GM18873 (cell line): Measurements from ENCODE around the gene CATSPERB.
"Not testable (repeated sequence)": the region's sequence is repeated elsewhere in the genome, so short reads cannot be mapped to it uniquely, and the experiment has no call there.

Experiments used
- ATAC-seq: cut with Tn5 transposase; IDR thresholded peaks from one replicate; pipeline ENCODE4 v1.9.1; 2021; ENCODE audit warnings: mild to moderate bottlenecking, moderate library complexity, moderate number of reproducible peaks; ENCODE audit not compliant: unreplicated experiment, low FRiP score

The CATSPERB gene

DNA sequence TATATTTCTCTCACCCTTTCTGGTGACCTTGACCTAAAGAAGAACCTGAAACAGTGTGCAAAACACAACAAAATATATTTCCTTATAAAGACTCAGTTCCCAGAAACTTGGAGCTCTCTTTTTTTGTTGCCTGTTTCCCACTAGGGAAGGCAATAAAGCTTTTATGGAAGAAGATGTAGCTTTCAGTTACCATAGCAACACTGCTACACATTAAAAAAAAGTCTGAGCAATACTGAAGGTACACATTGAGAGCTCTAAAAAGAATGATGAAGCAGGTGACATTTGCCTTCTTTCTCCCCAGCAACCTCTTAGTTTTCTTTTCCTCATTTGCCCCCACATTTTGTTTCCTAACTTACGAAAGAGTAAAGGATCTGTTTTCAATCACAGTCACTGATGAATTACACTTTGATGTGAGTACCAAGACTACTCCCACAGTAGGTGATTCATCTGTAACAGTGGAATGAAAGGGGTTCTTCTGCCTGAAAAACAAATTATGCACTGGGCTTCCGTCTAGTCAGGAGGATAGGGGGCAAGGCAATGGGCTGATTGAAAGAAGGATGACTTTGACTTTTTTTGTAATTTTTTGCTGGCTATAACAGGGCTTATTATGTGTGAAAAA is 1.1 kb upstream of the CATSPERB start:
- ATAC-seq = no peak

DNA sequence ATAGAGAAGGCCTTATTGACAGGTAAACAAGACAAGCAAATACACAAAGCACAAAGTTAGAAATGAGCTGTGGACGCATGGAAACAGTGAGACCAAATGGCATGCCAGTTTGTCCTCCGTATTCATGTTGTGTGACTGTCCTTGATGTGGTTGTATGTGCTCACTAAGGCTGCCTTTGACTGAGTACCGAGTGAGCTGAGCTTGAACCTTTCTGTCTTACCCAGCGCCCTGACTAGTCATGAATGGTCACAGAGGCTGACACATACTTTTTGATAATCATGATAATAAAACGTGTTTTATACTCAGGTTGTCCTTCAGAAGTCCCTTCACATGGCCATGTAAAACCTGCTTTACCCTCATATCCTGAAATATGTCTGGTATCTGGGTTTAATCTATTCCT is 553 bp upstream of the CATSPERB start:
- ATAC-seq = no peak

DNA sequence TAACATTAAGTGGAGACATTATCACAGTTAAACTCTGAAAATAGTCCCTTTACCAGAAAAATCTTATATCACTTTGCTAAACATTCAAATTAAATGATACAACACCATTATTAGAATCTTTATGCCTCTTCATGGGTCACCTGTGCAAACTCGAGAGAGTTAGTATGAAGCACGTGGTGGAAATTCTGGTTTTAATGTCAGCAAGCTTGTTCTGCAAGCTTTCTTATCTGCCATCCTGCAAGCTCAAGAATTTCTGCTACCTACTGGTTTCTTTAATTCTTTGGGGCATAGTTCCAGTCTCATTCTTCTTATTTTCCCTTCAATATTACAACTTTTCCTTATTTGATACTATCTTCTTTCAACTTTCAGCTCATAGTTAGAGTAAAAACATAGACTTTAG is 868 bp downstream of the CATSPERB start:
- no peak for ATAC-seq

DNA sequence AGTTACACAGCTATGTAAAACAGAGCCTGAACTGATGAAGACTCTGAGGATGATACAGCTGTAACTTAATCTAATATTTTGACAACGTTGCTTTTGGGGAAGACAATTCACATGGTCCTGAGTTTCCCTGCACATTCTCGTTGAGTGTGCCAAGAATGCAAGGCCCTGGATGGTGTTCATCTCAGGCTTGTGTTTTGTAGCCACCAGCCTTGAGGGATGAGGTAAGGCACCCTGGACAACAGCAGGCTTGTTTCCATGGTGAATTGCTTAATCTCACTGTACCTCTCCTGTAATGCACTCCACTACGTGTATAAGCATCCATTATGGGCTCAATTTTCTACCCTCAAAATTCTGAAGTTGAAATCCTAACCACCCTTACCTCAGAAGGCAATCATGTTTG is 2.1 kb downstream of the CATSPERB start:
- no peak for ATAC-seq

DNA sequence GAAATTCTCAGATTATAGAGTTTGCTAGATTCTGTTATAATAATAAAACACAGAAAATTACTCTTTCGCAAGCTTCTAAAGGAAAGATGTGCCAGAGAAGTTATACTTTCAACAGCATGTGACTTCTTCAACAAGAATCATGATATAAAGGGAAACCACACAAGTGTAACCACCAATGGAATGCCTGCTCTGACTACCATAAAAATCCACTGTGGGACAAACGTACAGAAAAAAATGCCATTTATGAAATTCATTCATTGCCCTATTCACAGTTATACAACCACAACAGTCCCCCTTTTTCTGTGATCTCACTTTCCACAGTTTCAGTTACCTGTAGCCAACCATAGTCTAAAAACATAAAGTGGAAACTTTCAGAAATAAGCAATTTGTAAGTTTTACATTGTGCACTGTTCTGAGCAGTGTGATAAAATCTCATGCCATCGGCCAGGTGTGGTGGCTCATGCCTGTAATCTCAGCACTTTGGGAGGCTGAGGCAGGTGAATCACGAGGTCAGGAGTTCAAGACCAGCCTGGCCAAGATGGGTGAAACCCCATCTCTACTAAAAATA is 3.2 kb downstream of the CATSPERB start:
- no peak for ATAC-seq

DNA sequence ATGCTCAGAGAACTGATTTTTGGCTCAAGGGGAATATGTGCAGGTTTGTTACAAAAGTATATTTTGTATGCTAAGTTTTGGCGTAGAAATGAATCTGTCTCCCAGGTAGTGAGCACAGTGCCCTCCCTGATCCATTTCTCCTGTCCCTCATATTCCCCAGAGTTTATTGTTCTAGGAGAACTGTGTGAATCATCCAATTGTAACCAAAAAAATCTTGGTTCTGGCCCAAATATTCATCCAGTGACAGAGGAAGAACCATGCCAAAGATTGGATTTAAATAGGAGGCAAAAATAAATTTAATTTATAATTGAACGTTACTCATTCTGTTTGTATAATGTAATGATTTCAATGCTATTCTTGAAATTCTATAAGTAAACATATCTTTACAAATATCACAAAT is 4.8 kb downstream of the CATSPERB start:
- ATAC-seq = no peak

DNA sequence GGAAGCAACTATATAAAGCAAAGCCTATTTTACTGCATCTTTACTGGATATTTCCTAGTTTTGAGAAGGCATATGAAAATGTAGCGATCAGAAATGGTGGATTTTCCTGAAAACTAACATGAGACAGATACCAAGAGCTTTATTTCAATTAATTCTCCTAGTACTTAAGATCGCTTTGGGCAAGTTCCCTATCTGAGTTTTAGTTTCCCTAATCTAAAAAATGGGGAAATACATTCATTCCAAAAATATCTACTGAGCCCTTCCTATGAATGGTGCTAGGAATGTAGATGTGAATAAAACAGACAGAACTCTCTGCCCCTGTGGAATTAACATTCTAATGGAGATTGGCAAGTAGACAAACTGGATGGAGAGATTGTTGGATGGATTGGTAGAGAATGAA is 8.4 kb downstream of the CATSPERB start:
- ATAC-seq = no peak

DNA sequence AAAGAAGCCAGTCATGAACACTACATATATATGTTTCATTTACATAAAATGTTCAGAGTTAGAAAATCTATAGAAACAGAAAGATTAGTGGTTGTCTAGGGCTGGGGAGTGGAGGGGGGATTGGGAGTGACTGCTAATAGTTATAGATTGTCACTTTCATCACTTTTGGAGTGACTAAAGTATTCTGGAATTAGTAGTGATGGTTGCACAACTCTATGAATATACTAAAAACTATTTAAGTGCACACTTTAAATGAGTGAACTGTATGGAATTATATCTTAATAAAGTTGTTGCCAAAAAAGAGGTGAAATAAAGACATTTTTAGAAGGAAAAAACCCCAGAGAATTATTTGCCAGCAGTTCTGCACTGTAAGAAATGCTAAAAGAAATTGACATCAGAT is 9.5 kb downstream of the CATSPERB start:
- ATAC-seq = no peak

DNA sequence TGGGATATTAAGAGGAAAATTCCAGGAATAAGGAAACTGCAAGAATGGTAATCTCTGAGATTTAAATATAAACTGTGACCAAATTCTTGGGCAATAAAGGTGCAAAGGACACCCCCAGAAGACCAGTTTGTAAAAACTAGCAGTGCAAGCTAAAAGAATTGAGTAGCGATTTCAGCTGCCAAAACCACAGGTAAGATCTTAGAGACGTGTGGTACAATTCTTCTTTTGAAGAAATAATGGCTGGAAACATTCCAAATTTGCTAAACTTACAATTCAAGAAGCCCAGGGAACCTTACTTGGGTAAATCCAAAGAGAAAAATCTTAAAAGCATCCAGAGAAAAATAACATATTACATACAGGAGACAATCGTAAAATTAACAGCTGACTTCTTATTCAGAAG is 12.0 kb downstream of the CATSPERB start:
- no peak for ATAC-seq

DNA sequence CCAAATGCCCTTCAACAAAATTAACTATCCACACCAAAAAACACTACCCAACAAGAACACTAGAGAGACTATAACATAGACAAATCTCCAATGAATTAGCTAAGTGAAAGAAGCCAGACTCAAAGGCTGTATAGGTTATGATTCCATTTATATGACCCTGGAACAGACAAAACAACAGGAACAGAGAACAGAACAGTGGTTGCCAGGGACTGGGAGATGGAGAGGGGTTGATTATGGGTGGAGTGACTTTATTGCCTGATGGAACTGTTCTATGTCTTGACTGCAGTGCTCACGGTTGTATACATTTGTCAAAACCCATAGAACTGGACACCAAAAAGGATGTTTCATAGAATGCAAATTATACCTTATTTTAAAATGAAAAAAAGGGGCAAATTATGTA is 14.9 kb downstream of the CATSPERB start:
- ATAC-seq = no peak

DNA sequence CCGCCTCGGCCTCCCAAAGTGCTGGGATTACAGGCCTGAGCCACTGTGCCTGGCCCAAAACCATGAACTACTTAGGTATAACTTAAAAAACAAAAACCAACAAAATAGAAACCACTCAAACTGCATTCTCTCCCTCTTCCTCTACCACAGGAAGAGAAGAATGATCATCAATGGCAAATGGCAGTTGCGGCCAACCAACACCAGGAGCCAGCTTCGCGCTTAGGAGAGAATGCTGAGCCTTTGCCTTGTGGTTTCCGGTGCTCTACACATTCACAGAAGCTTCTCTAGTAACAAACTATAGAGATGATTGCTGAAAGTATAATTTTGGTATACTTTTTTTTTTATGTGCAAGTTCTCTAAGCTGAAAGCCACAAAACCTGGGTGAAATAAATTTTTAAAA is 17.1 kb downstream of the CATSPERB start:
- ATAC-seq = no peak

DNA sequence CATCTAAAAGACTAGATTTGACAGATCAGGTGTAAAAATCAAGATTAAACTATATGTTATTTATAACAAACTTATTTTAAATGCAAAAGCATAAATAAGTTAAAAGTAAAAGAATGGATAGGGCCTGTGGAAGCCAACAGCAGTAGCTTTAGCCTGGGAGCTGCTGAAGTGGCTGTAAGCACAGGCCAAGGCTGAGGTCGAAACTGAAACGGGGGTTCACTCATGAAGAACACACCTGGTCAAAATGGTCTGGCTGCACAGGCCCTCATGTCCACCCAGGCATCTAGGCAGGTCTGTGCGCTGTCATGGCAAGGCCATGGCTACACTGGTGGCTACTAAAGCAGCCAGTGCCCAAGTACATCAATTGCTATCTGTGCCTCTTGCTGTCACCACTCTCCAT is 23.1 kb downstream of the CATSPERB start:
- no peak for ATAC-seq

DNA sequence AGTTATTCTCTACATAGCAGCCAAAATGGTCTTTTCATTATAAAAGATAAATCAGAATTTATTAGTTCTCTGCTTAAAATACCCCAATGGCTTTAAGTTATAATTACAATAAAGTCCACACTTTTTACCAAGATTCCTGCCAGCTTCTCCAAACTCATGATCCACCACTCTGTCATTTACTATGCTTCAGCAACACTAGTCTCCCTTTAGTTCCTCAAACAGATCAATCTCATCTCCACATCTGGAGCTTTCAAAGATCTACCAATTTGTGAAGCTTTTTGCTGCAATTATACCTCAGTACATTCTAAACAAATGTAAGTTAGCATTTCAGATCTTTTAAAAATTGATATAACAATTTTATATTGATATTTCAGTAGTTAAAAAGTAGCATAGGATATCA is 24.9 kb downstream of the CATSPERB start:
- no peak for ATAC-seq

DNA sequence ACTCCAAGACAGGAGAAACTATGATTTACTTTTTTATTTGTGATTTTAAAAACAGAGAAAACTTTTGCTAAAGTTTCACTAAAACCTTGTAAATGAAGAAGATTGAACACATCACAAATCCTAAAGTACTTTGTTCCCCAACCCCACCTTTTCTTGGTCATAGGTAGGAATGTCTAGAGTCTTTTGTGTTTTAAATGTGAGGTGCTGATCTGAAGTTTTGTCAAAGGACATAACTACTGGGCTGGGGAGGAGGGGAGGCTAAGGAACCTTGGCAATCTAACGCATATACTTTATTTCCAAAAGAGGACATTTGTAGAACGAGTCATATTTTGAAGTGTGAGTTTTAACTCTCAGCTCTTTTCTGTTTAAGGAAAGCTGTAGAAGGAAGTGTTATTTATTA is 37.2 kb downstream of the CATSPERB start:
- no peak for ATAC-seq

DNA sequence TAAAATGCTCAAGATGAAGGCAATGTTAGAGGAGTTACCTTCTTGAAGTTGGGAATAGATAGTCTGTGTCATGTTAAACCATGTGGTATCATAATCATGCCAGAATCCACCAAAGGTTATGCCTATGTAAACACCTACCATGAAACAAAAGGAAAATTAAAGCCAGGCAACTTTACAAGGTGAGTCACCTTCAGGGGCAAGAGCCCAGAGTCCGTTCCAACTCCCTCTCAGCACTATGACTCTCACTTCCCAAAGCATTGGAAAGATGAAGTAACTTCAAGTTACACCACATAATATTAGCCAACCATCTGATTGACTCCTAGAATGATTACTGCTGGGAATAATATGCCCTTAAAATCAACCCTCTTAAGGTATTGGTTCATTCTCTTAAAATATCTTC is 38.5 kb downstream of the CATSPERB start:
- no peak for ATAC-seq

DNA sequence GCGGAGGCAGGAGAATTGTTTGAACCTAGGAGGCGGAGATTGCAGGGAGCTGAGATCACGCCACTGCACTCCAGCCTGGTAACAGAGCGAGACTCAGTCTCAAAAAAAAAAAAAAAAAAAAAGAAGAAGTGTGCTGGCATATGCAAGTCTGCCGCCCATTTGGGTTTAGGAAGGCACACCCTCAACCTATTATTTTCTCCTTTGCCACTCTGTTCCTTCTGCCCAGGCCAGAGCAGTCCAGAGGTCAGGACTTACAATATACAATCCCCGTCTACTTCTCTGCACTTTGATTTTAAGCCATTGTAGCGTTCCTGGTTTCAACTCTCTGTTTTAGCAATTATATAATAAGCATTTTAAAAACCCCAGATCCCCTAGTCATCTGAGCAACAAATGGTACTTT is 39.8 kb downstream of the CATSPERB start:
- ATAC-seq = no peak

DNA sequence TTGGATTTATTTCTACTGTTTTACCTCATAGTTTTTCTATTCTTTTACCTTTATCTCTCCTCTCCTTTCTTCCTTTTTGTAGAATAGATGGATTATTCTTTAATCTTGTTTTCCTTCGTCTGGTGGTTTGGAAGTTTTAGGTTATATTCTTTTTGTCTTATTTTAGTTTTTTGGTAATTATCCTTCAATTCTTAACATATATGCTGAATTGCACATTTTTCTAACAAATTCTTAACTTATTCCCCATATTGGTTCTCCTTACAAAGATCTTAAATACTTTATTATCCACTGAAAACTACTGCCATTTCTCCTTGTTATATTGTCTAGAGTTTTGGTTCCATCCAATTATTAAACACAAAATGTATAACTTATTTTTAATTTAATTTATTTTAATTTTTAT is 42.3 kb downstream of the CATSPERB start:
- no peak for ATAC-seq

DNA sequence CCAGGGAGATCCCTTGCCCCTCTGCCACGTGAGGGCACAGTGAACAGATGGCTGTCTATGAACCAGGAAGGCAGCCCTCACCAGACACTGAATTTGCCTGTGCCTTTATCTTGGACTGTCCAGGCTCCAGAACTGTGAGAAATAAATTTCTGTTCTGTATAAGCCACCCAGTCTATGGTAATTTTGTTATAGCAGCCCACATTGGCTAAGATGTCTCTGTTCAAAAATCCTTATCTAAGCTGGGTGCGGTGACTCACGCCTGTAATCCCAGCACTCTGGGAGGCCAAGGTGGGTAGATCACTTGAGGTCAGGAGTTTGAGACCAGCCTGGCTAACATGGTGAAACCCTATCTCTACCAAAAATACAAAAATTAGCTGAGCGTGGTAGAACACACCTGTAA is 44.5 kb downstream of the CATSPERB start:
- not testable (repeated sequence) for ATAC-seq

DNA sequence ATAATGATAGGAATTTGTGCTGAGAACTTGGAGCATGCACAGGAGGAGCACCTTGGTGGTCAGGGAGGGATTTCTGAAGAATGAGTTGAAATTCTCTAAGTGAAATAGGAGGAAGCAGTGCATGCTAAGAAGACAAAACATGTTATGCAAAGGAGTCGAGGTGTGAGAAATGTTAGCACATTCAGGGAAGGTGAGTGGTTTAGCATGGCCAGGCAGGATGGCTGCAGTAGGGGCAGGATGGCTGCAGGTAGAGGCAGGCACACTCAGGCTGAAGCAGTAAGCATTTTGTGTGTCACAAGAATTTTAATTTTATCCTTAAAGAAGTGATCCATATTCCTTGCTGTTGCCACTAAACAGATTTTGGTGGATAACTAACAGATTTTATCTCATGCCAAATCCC is 46.3 kb downstream of the CATSPERB start:
- ATAC-seq = no peak

DNA sequence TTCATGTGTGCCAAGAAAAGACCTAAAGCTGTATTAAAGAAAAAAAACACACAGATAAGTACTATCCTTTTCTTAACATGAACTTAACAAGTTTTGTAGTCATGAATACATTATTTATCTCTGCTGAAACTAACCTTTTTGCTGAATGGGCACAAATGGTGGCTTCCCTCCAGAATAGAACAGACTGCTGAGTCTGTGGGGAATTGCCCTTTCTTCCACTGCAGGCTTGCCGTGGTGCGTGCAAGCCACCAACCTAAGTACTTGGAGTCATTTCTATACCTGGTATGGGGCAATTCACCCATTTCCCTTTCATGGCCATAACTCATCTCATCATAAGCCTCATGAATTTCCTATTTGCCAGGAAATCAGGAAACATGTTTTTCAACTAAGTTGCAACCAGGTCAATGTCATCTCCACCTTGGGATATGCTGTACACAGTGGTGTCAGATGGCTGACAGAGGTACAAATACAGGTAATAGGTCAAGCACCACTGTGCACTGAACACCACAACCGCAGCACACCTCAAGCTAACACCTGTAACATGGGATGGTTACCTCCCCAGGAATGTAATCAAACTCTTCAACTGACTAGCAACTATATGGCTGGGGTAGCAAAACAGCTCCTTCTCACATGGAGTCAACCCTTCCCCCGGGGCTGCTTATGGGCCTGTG is 49.9 kb downstream of the CATSPERB start:
- no peak for ATAC-seq

DNA sequence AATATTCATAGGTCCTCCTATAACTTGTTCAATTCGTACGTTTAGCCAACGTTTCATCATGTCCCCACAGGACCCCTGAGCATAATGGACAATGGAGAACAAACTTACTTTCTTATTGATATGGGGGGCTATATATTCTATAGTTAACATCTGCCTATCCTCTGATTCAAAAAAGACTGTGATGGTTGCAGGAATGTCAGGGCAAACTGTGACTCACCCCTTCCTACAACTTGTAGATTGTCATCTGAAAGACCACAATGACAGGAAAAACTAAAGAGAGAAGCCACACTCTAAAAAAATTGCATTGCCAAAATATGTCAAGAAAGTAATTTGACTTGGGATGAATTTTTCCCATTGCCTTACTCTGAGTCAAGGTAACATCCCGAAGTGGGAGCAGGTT is 50.8 kb downstream of the CATSPERB start:
- ATAC-seq = no peak

DNA sequence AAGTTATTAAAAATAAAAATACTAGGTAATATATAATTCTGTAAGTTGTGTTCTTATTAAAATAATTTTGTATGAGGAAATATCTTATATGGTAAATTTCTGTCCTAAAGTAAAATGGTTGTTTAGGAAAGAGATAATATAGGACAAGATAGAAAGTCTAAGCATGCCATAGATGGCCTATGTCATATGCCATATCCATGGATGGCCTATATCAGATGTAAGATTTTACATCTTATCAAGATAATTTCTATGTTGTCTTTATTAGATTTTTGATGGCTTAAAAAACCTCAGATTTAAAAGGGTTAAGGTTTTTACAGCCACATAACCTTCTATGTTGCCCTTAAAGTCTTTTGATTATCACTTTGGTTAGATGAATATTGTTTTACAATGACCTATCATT is 52.6 kb downstream of the CATSPERB start:
- no peak for ATAC-seq
